LNCaP clone FGC (cell line): Measurements from ENCODE around the gene KCNQ2.
A peak's percentile ranks its signal among the peaks of the same experiment; 100 is the strongest.

Experiments
- DNase-seq: peaks from one replicate; pipeline ENCODE4 v3.0.0-alpha.2; 2011; ENCODE audit warnings: low read depth
- H3K4me3 ChIP-seq: 2 replicates; pipeline ENCODE4 v1.5.1; 2011; ENCODE audit warnings: mild to moderate bottlenecking, low read depth, low read length, control low read depth
- TF ChIP-seq, protein P1 (sequence below): IDR thresholded peaks from 2 replicates; pipeline ENCODE4 v1.5.1; 2012; ENCODE audit warnings: mild to moderate bottlenecking; ENCODE audit not compliant: control insufficient read depth, insufficient read depth; ENCODE audit errors: extremely low read depth

KCNQ2 gene

DNA sequence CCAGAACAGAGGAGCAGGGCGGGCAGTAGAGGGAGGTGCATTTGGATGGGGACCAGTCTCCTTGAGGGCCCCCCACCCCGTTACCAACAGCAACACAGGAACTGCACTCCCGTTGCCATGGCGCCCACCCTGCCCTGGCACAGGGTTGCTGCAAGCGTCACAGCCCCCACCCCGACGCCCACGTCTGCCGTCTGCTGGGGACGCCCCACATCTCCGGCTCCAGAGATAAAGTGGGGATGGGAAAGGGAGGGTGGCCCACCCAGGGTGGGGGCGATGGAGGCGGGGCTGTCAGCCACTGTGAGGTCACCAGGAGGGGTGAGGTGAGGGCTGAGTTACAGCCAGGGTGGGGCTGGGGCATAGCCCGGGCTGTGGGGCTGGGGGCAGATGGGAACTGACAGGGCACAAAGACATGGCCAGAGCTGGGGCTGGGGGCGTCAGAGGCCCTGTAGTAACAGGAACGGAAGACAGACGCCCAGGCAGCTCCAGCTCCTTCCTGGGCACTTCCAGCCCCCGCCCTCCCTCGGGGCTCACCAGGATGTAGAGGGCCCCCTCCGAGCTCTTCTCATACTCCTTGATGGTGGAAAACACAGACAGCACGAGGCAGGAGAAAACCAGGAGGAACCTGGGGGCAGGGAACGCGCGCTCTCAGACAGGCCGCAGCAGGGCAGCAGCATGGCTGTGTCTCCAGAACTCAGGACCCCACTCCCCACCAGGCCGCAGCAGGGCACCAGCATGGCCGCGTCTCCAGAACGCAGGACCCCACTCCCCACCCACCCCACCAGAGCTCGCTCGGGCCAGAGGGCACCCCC is 26.0 kb downstream of the KCNQ2 start:
- no peak overlapping the region for H3K4me3 ChIP-seq
- TF ChIP-seq, protein P1, sequence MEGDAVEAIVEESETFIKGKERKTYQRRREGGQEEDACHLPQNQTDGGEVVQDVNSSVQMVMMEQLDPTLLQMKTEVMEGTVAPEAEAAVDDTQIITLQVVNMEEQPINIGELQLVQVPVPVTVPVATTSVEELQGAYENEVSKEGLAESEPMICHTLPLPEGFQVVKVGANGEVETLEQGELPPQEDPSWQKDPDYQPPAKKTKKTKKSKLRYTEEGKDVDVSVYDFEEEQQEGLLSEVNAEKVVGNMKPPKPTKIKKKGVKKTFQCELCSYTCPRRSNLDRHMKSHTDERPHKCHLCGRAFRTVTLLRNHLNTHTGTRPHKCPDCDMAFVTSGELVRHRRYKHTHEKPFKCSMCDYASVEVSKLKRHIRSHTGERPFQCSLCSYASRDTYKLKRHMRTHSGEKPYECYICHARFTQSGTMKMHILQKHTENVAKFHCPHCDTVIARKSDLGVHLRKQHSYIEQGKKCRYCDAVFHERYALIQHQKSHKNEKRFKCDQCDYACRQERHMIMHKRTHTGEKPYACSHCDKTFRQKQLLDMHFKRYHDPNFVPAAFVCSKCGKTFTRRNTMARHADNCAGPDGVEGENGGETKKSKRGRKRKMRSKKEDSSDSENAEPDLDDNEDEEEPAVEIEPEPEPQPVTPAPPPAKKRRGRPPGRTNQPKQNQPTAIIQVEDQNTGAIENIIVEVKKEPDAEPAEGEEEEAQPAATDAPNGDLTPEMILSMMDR, result no peak
- no peak for DNase-seq

DNA sequence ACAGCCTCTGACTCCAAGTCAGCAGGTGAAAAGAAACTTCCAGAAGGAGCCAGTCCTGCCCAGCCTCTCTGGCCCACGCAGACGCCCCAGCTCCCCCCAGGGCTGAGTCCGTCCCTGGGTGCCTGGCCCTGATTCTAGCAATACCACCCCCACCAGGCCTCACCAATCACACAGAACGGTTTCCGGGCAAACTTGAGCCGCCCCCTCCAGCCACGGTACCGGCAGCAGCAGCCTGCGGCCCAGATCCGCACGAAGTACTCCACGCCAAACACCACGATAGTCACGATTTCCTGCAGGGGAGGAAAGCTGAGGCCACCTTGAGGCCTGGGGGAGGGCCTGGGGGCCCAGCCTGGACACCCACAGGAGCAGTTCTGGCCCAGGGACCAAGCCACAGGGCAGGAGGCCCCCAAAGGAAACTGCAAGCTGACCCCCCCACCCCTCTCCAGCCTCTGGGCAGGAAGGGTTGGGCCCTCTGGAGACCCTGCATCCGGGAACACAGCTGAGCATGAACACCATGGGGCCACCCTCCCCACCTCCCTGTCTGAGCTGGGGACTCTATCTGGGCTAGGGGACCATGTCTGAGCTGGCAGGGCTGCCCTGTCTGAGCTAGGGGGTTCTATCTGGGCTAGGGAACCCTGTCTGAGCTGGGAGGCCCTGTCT is 27.2 kb downstream of the KCNQ2 start:
- no peak overlapping the region for H3K4me3 ChIP-seq
- TF ChIP-seq, protein P1, result no peak
- no peak for DNase-seq

DNA sequence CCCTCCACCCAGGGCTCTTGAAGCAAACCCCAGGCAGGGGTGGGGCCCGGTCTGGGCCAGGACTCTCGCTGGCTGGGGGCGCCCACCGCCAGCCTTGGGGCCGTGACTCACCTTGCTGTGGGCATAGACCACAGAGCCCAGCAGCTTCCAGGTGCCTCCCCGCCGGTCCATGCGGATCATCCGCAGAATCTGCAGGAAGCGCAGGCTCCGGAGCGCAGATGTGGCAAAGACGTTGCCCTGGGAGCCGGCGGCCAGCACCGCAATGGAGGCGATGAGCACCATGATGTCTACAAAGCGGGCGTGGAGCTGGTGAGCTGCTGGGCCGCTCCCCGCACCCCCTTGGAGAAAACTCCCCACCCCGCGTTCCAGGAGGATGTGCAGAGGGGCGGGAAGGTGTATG is 27.9 kb downstream of the KCNQ2 start:
- TF ChIP-seq, protein P1, result no peak
- no peak for DNase-seq
- H3K4me3 ChIP-seq, result no peak overlapping the region

DNA sequence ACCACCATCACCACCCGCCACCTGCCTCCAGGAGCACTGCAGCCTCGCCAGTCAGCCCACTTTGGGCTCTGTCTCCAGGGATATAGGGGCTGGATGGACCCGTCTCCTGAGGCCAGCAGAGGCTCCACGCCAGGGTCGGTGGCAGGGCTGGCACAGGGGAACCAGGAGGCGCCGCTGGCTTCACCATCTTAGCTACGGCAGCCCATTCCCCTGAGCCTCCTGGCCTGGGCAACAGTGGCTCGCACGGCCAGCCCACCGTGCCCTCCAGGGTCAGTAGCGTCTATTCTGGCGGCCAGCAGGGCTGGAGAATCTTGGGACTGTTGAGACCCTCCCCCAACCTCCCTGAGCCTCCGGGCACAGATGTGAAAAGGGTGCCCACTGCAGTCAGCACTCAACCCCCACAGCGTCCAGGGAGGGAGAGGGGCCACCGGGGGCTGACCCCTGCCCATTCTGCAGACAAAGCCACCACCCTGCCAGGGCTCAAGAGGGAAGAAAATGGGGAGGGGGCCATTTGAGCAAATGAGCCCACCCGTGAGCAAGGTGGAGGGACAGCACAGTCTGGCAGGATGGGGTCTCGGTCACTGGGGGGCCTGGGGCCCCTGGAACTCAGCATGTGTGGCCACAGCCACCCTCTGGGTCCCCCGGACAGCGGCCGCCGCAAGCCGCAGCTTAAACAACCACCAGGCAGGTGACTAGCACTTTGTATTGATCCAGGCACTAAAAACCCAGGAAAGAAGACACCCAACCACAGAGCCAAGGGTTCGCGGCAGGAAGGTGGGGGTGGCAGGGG is 28.7 kb downstream of the KCNQ2 start:
- H3K4me3 ChIP-seq, result no peak overlapping the region
- DNase-seq, result no peak
- TF ChIP-seq, protein P1, result no peak

DNA sequence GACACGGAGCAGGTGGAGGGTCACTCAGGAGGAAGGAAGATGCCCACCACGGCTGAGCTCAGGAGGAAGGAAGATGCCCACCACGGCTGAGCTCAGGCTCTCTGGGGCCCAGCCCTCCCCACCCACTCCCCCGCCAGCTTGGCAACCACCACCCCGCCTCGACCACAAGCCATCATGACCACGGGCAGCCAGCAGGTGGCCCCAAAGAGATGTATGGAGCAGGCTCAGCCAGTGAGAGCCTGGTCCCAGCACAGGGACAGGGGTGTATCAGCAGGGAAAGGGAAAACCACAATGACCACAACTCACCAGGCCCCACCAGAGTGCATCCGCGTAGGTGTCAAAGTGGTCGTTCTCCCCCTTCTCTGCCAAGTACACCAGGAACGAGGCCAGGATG is 30.4 kb downstream of the KCNQ2 start:
- no peak for DNase-seq
- no peak overlapping the region for H3K4me3 ChIP-seq
- TF ChIP-seq, protein P1, result peak; percentile 65

DNA sequence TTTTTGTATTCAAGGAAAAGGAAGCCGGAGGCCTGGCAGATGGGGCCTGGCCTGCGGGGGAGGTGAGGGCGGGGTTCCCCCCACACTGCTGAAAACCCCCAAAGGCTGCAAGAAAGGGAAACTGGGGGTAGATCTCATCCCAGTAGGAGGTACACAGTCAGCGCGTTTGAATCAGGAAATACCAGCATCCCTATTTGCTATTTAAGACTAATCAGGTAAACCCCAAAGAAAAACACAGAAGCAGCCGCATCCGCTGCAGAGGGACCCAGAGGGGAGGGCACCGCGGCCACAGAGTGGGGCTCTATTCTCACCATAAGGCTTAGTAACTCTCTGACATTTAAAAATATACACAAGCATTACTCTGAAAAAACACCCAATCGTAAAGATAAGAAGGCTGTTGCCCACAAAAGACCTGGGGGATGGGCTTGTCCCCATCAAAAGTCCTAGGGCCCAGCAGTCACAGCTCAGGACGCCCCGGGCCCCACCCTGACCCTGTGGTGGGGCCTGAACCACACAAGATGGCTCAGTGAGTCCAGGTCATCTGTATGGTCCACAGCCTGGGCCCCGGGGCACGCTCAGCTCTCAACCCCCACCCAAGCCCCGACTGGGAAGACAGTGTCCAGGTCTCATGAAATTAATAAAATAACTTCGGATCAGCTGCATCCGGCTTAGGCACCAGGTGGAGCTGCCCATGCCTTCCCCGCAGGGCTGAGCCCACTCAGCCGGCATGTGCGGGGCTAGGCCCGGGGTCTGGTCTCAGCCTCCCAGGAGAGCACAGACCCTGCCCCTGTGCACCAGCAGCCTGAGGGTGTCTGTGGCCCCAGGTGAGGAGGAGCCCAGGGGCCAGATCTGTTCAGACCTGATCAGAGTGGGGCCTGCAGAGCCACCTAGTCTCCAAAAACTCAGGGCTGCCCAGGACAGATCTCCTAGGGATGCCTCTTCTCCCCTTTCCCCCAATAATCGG is 31.0 kb downstream of the KCNQ2 start:
- DNase-seq, result no peak
- TF ChIP-seq, protein P1, result no peak
- H3K4me3 ChIP-seq, result no peak overlapping the region
